ENCODE data around the gene BCKDHB.

The BCKDHB gene

DNA sequence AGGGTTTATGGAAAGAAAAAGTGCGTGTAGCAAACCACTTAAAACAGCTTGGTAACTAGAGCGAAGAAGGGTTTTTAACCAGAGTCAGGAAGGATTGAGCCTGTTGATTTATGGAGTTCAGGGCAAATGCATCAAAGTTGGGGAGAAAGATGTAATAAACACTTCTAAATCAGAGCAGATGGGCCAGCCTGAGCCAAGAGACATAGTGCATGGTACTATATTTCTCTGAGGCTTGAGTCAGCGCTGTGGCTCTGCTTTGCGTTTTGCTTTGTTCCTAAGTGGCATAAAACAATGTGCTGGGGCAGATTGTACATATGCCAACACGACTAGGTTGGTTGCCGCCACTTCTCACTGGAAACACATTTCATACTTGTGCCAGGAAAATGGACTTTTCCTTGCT lies 111.3 kb downstream of the BCKDHB start:
- DNase-seq (ENCODE audit: low spot score), result no peak
- in situ Hi-C loops (cut with MboI; ENCODE audit: low pct_unique_long_range_greater_than_20kb, low sequenced_read_pairs, unreplicated experiment), result no loop called here
- TF ChIP-seq, protein P1, sequence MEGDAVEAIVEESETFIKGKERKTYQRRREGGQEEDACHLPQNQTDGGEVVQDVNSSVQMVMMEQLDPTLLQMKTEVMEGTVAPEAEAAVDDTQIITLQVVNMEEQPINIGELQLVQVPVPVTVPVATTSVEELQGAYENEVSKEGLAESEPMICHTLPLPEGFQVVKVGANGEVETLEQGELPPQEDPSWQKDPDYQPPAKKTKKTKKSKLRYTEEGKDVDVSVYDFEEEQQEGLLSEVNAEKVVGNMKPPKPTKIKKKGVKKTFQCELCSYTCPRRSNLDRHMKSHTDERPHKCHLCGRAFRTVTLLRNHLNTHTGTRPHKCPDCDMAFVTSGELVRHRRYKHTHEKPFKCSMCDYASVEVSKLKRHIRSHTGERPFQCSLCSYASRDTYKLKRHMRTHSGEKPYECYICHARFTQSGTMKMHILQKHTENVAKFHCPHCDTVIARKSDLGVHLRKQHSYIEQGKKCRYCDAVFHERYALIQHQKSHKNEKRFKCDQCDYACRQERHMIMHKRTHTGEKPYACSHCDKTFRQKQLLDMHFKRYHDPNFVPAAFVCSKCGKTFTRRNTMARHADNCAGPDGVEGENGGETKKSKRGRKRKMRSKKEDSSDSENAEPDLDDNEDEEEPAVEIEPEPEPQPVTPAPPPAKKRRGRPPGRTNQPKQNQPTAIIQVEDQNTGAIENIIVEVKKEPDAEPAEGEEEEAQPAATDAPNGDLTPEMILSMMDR (IDR thresholded peaks at IDR 0.05; ENCODE audit: extremely low read depth, insufficient read depth, missing control alignments), result no peak

DNA sequence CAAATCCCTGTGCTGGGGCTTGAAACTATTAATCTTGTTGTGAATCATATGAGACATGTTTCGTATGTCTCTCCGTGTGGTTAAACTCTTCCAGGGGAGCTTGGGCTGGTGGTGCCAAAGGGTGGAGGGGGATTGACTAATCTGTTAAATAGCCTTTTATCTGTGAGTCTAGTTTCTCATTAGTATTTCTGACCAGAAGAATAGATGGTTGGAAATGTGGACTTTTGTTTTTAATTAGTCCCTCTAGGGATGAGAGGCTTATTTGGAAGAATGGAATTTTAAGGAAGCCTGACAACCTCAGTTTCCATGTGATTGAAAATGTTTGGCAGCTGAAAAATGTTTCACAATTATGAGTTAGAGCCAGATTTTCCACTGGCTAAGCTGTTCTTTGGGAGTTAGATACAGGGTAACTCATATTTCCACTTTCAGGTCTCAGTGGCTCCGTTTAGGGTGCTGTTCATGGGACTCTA lies 117.3 kb downstream of the BCKDHB start:
- TF ChIP-seq, protein P1 (IDR thresholded peaks at IDR 0.05; ENCODE audit: extremely low read depth, insufficient read depth, missing control alignments), result no peak
- DNase-seq (ENCODE audit: low spot score), result no peak
- in situ Hi-C loops (cut with MboI; ENCODE audit: low pct_unique_long_range_greater_than_20kb, low sequenced_read_pairs, unreplicated experiment), result no loop called here

DNA sequence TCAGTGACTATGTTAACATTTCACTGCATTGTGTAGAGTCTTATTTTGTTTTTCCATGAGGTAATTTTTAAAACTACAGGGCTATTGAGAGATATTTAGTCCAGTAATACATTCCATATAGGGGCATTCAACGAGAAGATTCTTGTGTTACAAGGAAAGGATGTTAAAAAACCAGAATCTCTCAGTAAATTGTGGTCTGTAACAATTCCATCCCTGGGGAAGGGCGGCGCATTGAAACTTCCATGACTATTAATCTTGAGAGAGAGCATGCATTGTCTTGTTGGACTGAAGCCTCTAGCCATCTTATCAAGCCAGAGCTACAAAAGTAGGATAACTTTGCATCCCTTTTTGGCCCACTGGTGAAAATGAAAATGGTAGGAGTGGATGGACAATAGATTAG lies 119.7 kb downstream of the BCKDHB start:
- TF ChIP-seq, protein P1 (IDR thresholded peaks at IDR 0.05; ENCODE audit: extremely low read depth, insufficient read depth, missing control alignments), result no peak
- no peak for DNase-seq (ENCODE audit: low spot score)
- in situ Hi-C loops (cut with MboI; ENCODE audit: low pct_unique_long_range_greater_than_20kb, low sequenced_read_pairs, unreplicated experiment), result no loop called here

DNA sequence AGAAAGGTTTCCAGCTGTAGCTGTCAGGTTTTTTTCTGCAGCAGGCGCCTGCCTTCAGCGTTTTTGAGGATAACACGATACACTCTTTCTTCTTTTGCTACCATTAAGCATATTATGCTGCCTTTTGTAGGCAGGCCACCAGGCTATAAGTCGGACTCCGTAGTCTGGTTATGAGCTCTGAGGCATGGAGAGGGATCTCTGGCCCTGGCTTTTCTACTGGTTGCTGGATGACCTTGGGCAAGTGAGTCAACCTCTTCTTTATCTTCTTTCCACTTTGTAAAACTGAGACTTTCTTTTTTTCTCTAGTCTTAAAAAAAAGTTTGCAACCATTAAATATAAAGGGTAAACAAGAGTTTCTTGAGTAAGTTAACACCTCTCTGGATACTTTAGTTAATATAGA lies 120.2 kb downstream of the BCKDHB start:
- in situ Hi-C loops (cut with MboI; ENCODE audit: low pct_unique_long_range_greater_than_20kb, low sequenced_read_pairs, unreplicated experiment), result no loop called here
- TF ChIP-seq, protein P1 (IDR thresholded peaks at IDR 0.05; ENCODE audit: extremely low read depth, insufficient read depth, missing control alignments), result no peak
- DNase-seq (ENCODE audit: low spot score), result no peak

DNA sequence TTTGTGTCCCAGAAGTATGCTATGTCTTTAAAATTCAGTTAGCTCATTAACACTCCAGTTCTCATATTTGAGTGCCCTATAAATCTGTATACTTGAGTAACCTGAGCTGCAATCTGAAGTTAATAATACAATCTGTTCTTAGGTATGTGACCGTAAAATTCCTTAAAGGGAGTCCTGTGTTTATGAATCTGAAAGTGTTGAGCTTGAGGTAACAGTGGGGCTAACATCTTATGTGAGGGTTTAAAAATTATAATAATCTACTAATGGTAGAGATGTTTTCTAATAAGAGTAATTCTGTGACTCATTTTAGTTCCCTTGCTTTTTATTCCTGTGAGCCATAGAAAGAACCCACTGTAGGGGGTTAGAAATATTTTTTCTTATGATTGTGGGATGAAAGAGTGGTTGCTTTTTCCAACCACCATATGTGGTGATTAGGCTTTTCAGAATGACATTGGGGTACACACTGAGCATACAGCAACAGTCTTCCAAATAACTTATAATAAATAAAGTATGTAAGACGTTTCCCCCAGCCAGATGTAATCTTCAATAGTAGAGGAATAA lies 121.2 kb downstream of the BCKDHB start:
- DNase-seq (ENCODE audit: low spot score), result no peak
- TF ChIP-seq, protein P1 (IDR thresholded peaks at IDR 0.05; ENCODE audit: extremely low read depth, insufficient read depth, missing control alignments), result no peak
- in situ Hi-C loops (cut with MboI; ENCODE audit: low pct_unique_long_range_greater_than_20kb, low sequenced_read_pairs, unreplicated experiment), result no loop called here

DNA sequence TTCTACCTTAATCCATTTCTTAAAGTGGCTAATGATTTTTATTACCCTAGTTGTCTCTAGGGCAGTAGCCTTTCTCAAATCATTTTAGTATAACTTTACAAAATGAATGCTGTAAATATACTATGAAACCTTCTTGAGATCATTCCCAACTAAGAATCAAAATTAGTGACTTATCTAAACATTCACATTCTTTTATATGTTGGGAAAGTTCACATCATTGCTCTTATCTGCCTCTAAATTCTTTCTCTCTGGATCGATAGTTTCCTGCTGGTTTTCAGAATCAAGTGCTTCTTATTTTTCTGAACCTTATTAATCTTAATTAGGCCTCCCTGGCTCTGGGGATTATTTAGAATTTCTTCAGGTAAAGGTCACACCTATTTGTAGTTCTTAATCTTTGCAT lies 126.8 kb downstream of the BCKDHB start:
- DNase-seq (ENCODE audit: low spot score), result no peak
- in situ Hi-C loops (cut with MboI; ENCODE audit: low pct_unique_long_range_greater_than_20kb, low sequenced_read_pairs, unreplicated experiment), result no loop called here
- TF ChIP-seq, protein P1 (IDR thresholded peaks at IDR 0.05; ENCODE audit: extremely low read depth, insufficient read depth, missing control alignments), result no peak

Measured in GM13977 (cell line).